GM23338 (cell line): ENCODE data around the gene SURF1. TPM values are rescaled to one million over a fixed set of nuclear protein-coding genes. Genes with fewer than 3 reads are reported as not detected.

ENCODE experiments used
- ATAC-seq: fragments of 200-7000 bp; cut with Tn5 transposase; 3 replicates; pipeline ENCODE4 v1.9.1; 2020
- DNase-seq: peaks from one replicate; pipeline ENCODE4 v3.0.0-alpha.2; 2015; ENCODE audit warnings: low spot score
- H2AFZ ChIP-seq: fragments of 200-600 bp; sonication (generic); 2 replicates; pipeline ENCODE4 v1.8.0; 2016; ENCODE audit warnings: antibody characterized with exemption, mild to moderate bottlenecking, moderate library complexity
- H3F3A ChIP-seq: fragments of 200-600 bp; sonication (generic); replicated peaks from 2 replicates; pipeline ENCODE4 v1.8.0; 2017; ENCODE audit warnings: antibody characterized with exemption, mixed run types, low read depth
- H3K27ac ChIP-seq: fragments of 200-600 bp; sonication (generic); 2 replicates; pipeline ENCODE4 v1.6.1; 2016; ENCODE audit warnings: low read depth
- H3K27me3 ChIP-seq: fragments of 200-600 bp; sonication (generic); 2 replicates; pipeline ENCODE4 v1.8.0; 2016; ENCODE audit warnings: mild to moderate bottlenecking, mixed run types, moderate library complexity; ENCODE audit not compliant: insufficient read depth
- H3K36me3 ChIP-seq: fragments of 200-600 bp; sonication (generic); 2 replicates; pipeline ENCODE4 v1.8.0; 2016; ENCODE audit warnings: mild to moderate bottlenecking; ENCODE audit not compliant: insufficient read depth
- H3K4me1 ChIP-seq: fragments of 200-600 bp; sonication (generic); 2 replicates; pipeline ENCODE4 v1.8.0; 2016; ENCODE audit warnings: mild to moderate bottlenecking, moderate library complexity; ENCODE audit not compliant: insufficient read depth
- H3K4me2 ChIP-seq: fragments of 200-600 bp; sonication (generic); 2 replicates; pipeline ENCODE4 v1.7.1; 2017; ENCODE audit warnings: mixed run types
- H3K4me3 ChIP-seq: fragments of 200-600 bp; sonication (generic); 2 replicates; pipeline ENCODE4 v1.6.1; 2016; ENCODE audit warnings: mixed run types
- H3K79me2 ChIP-seq: fragments of 200-600 bp; sonication (generic); replicated peaks from 2 replicates; pipeline ENCODE4 v1.8.0; 2017; ENCODE audit warnings: mild to moderate bottlenecking; ENCODE audit not compliant: insufficient read depth
- H3K9me2 ChIP-seq: fragments of 200-600 bp; sonication (generic); 2 replicates; pipeline ENCODE4 v1.8.0; 2017; ENCODE audit not compliant: insufficient read depth
- H4K20me1 ChIP-seq: fragments of 200-600 bp; sonication (generic); replicated peaks from 2 replicates; pipeline ENCODE4 v1.8.0; 2017; ENCODE audit warnings: mild to moderate bottlenecking; ENCODE audit not compliant: insufficient read depth
- H3K27ac Mint-ChIP-seq: 2 replicates; pipeline ENCODE4 v1.8.0; 2020; ENCODE audit warnings: inconsistent platforms, mild to moderate bottlenecking, moderate library complexity, mixed read lengths
- H3K27me3 Mint-ChIP-seq: 3 replicates; pipeline ENCODE4 v1.8.0; 2022; ENCODE audit warnings: low read depth, mild to moderate bottlenecking, moderate library complexity, mixed read lengths, inconsistent platforms; ENCODE audit not compliant: insufficient read depth, poor library complexity
- H3K36me3 Mint-ChIP-seq: 3 replicates; pipeline ENCODE4 v1.8.0; 2021; ENCODE audit warnings: low read depth, mild to moderate bottlenecking, inconsistent platforms, moderate library complexity, mixed read lengths
- H3K4me1 Mint-ChIP-seq: 3 replicates; pipeline ENCODE4 v1.8.0; 2020; ENCODE audit warnings: mild to moderate bottlenecking, inconsistent platforms, mixed read lengths
- H3K4me3 Mint-ChIP-seq: 3 replicates; pipeline ENCODE4 v1.8.0; 2021; ENCODE audit warnings: moderate library complexity, mild to moderate bottlenecking, inconsistent platforms, mixed read lengths
- H3K9me3 Mint-ChIP-seq: 3 replicates; pipeline ENCODE4 v1.8.0; 2020; ENCODE audit warnings: moderate library complexity, mild to moderate bottlenecking, inconsistent platforms, mixed read lengths
- ETS1 ChIP-seq: IDR thresholded peaks from 2 replicates; pipeline ENCODE4 v1.6.1; 2016; ENCODE audit warnings: antibody characterized with exemption
- EZH2phosphoT487 ChIP-seq: fragments of 200-600 bp; sonication (generic); IDR thresholded peaks from one replicate; pipeline ENCODE4 v1.8.1; 2018; ENCODE audit warnings: antibody characterized with exemption; ENCODE audit not compliant: unreplicated experiment
- JUNB ChIP-seq: IDR thresholded peaks from one replicate; pipeline ENCODE4 v1.6.1; 2016; ENCODE audit warnings: antibody characterized with exemption; ENCODE audit not compliant: unreplicated experiment
- NANOG ChIP-seq: IDR thresholded peaks from 2 replicates; pipeline ENCODE4 v1.6.1; 2016; ENCODE audit warnings: antibody characterized with exemption, borderline replicate concordance
- POLR2AphosphoS5 ChIP-seq: IDR thresholded peaks from 2 replicates; pipeline ENCODE4 v1.6.1; 2016; ENCODE audit warnings: antibody characterized with exemption, low read depth
- REST ChIP-seq: IDR thresholded peaks from one replicate; pipeline ENCODE4 v1.6.1; 2018; ENCODE audit warnings: antibody characterized with exemption; ENCODE audit not compliant: unreplicated experiment
- STAT1 ChIP-seq: IDR thresholded peaks from one replicate; pipeline ENCODE4 v1.6.1; 2016; ENCODE audit warnings: antibody characterized with exemption; ENCODE audit not compliant: unreplicated experiment
- ZNF462 ChIP-seq: fragments of 250-450 bp; sonication (Bioruptor Pico); IDR thresholded peaks from 2 replicates; pipeline ENCODE4 v1.5.0; 2020; ENCODE audit warnings: mild to moderate bottlenecking, moderate library complexity
- polyA plus RNA-seq: library from polyadenylated mRNA; unstranded; fragments of >200 nt; fragmentation: Nextera tagmentation; extraction: Ambion mirVana; gene quantifications from 2 replicates; pipeline ENCODE4 v1.2.1, GENCODE V29; 2016
- total RNA-seq: library from RNA; depleted of rRNA; stranded (reverse); fragments of >200 nt; shearing (Covaris generic); gene quantifications from 2 replicates; pipeline ENCODE4 v1.2.3, GENCODE V29; 2014

The SURF1 gene
- total and polyA plus RNA-seq, 2 experiments from 2014 or later, result 39.1 to 52.6 TPM

- Histone ChIP-seq H2AFZ (no peak overlapping the region), H3K79me2 (peaks cover 11% of the 10 kb centered on the region), H3F3A (no peaks in the 10 kb centered on the region), H3K9me2 (peaks cover 11% of the 10 kb centered on the region; the same call in 1 of the 2 replicates), H3K27ac (no peak overlapping the region), H3K27me3 (peaks cover 13% of the 10 kb centered on the region), H3K4me1 (peaks cover 9% of the 10 kb centered on the region; the same call in 1 of the 2 replicates), H4K20me1 (peaks cover 7% of the 10 kb centered on the region; the same call in 1 of the 2 replicates), H3K4me3 (no peak overlapping the region), H3K4me2 (no peak overlapping the region), H3K36me3 (no peaks in the 10 kb centered on the region)
- peaks cover 14% of the 10 kb centered on the region; the same call in 2 of the 3 replicates for H3K9me3 Mint-ChIP-seq
- H3K36me3 Mint-ChIP-seq, result peaks cover 7% of the 10 kb centered on the region; the same call in 1 of the 3 replicates
- DNase-seq (no peak), ATAC-seq (no peak)
- peaks cover 7% of the 10 kb centered on the region; the same call in 2 of the 3 replicates for H3K4me1 Mint-ChIP-seq
- no peak overlapping the region for H3K27ac Mint-ChIP-seq
- no peak for TF ChIP-seq STAT1
- no peak for TF ChIP-seq EZH2phosphoT487
- no peak for TF ChIP-seq POLR2AphosphoS5
- H3K4me3 Mint-ChIP-seq, result no peak overlapping the region
- H3K27me3 Mint-ChIP-seq, result peaks cover 27% of the 10 kb centered on the region
Observed at GRCh38 chr9:133379153-133380086, 23.1 kb upstream of the SURF1 start.

GRCh38 chr9:133378408-133378962, 22.2 kb upstream of the SURF1 start:
- Histone ChIP-seq H3K4me3 (no peak overlapping the region), H3K9me2 (peaks cover 11% of the 10 kb centered on the region; the same call in 1 of the 2 replicates), H3K4me2 (no peak overlapping the region), H2AFZ (no peak overlapping the region), H3K27me3 (peaks cover 13% of the 10 kb centered on the region), H3K4me1 (peaks cover 10% of the 10 kb centered on the region; the same call in 1 of the 2 replicates), H3K27ac (no peak overlapping the region), H3K79me2 (peaks cover 21% of the 10 kb centered on the region), H3F3A (no peaks in the 10 kb centered on the region), H4K20me1 (peaks cover 16% of the 10 kb centered on the region), H3K36me3 (no peaks in the 10 kb centered on the region)
- H3K4me1 Mint-ChIP-seq, result peaks cover 7% of the 10 kb centered on the region; the same call in 2 of the 3 replicates
- H3K27ac Mint-ChIP-seq, result no peak overlapping the region
- no peak for ATAC-seq
- no peak overlapping the region for H3K4me3 Mint-ChIP-seq
- peaks cover 14% of the 10 kb centered on the region; the same call in 2 of the 3 replicates for H3K9me3 Mint-ChIP-seq
- H3K27me3 Mint-ChIP-seq, result peaks cover 29% of the 10 kb centered on the region
- peaks cover 7% of the 10 kb centered on the region; the same call in 1 of the 3 replicates for H3K36me3 Mint-ChIP-seq
- no peak for DNase-seq
- TF ChIP-seq JUNB, result no peak
- no peak for TF ChIP-seq NANOG
- no peak for TF ChIP-seq EZH2phosphoT487
- no peak for TF ChIP-seq ZNF462
- no peak for TF ChIP-seq STAT1
- no peak for TF ChIP-seq REST
- no peak for TF ChIP-seq ETS1
